Ectodermal cell (in vitro differentiated cells): ENCODE data around the gene CMTM6.

ENCODE experiments used
- H3K27ac ChIP-seq: 2 replicates; pipeline ENCODE4 v1.7.0; 2013; ENCODE audit warnings: mild to moderate bottlenecking, low read depth, low read length; ENCODE audit not compliant: insufficient read depth, poor library complexity, severe bottlenecking
- H3K27me3 ChIP-seq: 2 replicates; pipeline ENCODE4 v1.7.0; 2013; ENCODE audit warnings: mild to moderate bottlenecking, low read length; ENCODE audit not compliant: insufficient read depth, control insufficient read depth, poor library complexity, severe bottlenecking
- H3K36me3 ChIP-seq: one replicate; pipeline ENCODE4 v1.7.0; 2013; ENCODE audit warnings: low read length; ENCODE audit not compliant: control insufficient read depth, insufficient read depth
- H3K4me1 ChIP-seq: one replicate; pipeline ENCODE4 v1.7.0; 2013; ENCODE audit warnings: low read length; ENCODE audit not compliant: control insufficient read depth, insufficient read depth
- H3K4me3 ChIP-seq: 2 replicates; pipeline ENCODE4 v1.7.0; 2013; ENCODE audit warnings: low read depth, low read length, control low read depth; ENCODE audit not compliant: insufficient read depth
- H3K9me3 ChIP-seq: 2 replicates; pipeline ENCODE4 v1.7.0; 2013; ENCODE audit warnings: mild to moderate bottlenecking, low read length, moderate library complexity; ENCODE audit not compliant: control insufficient read depth
- WGBS, 2 experiments: methylation state at CpG; one replicate each; pipeline ENCODE4 v1.1.7; 2013; ENCODE audit warnings: missing lambda C conversion rate in 2 of 2; 5-methylcytosine and 5-hydroxymethylcytosine counted together

CMTM6 gene

DNA sequence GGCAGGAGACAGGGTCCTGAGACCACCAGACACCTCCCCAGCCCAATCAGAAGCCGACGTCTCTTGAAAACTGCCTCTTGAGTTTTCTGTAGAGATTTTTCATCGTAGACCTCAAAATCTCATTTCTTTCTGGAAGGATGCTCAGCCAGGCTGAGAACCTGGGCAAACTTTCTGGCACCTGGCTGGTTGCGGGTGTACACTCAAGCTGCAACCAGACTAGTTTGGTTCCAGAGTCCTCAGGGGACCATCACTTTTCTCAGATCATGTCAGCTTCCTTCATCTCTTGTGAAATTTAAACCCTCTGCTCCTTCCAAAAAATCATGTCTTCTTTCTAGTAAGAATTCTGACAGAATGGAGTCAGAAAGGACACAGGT lies 65.8 kb downstream of the CMTM6 start:
- no peaks in the 10 kb centered on the region for H3K36me3 ChIP-seq
- WGBS, 2 experiments: 94% methylated on average over 4 of the region's 4 CpGs
- no peaks in the 10 kb centered on the region for H3K9me3 ChIP-seq
- no peaks in the 10 kb centered on the region for H3K27me3 ChIP-seq
- H3K27ac ChIP-seq: no peak overlapping the region
- no peak overlapping the region for H3K4me3 ChIP-seq
- no peaks in the 10 kb centered on the region for H3K4me1 ChIP-seq

DNA sequence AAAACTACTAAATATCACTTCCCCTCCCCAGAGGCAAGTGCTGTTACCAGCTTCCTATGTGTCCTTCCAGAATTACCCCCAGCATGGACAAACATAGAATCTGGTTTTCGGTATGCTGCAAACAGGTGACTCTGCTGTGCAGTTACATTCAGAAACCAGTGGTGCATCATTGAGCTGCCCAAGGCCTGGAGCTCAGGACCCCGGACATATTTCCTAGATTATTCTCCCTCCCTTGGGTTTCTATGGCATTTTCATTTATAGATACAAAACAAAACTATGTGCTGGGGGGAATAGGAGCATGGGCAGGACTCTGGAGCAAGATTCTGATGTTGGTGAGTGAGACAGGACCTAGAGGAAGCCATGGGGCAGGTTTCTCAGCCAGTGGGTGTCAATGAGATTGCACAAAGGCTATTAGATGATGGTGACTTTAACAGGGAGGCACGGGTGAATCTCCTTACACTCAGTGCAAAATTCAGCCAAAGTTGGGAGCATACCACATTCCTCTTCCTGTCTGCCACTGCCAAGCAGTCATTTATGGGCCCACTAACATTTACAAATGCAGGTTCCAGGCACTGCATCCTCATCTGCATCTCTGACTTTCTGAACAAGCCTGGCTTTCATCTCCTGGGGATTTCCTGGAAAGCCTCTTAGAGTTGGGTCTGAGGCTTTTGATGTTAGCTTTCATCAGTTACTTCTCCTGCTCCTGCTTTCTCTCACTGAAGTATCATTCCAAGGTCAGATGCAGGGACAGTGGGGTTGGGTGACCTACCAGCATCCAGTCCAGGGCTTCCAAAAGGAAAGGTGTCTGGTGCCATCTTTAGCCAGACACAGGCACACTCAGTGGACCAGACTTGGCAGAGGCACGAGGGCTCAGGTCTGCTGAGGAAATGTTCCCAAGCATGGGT lies 66.5 kb downstream of the CMTM6 start:
- Histone ChIP-seq H3K4me1 (no peaks in the 10 kb centered on the region), H3K4me3 (no peak overlapping the region), H3K27ac (no peak overlapping the region), H3K27me3 (no peaks in the 10 kb centered on the region), H3K36me3 (no peaks in the 10 kb centered on the region), H3K9me3 (no peaks in the 10 kb centered on the region)
- WGBS, 2 experiments: 85 to 91% methylated on average over 4 of the region's 4 CpGs

DNA sequence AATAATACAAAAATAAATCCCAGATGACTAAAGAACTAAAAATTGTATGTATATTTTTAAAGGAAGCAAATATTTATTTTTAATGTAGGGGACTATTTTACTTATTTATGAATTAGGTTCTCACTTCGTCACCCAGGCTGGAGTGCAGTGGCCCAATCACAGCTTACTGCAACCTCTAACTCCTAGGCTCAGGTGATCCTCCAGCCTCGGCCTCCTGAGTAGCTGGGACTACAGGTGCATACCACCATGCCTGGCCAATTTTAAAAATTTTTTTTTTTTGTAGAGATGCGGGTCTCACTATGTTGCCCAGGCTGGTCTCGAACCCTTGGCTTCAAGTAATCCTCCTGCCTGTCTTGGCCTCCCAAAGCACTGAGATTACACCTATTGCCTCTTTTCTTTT lies 68.4 kb downstream of the CMTM6 start:
- Histone ChIP-seq H3K9me3 (no peaks in the 10 kb centered on the region), H3K27me3 (no peaks in the 10 kb centered on the region), H3K4me1 (no peaks in the 10 kb centered on the region), H3K36me3 (no peaks in the 10 kb centered on the region), H3K27ac (no peak overlapping the region), H3K4me3 (no peak overlapping the region)
- WGBS, 2 experiments: 89 to 90% methylated on average over 4 of the region's 4 CpGs

DNA sequence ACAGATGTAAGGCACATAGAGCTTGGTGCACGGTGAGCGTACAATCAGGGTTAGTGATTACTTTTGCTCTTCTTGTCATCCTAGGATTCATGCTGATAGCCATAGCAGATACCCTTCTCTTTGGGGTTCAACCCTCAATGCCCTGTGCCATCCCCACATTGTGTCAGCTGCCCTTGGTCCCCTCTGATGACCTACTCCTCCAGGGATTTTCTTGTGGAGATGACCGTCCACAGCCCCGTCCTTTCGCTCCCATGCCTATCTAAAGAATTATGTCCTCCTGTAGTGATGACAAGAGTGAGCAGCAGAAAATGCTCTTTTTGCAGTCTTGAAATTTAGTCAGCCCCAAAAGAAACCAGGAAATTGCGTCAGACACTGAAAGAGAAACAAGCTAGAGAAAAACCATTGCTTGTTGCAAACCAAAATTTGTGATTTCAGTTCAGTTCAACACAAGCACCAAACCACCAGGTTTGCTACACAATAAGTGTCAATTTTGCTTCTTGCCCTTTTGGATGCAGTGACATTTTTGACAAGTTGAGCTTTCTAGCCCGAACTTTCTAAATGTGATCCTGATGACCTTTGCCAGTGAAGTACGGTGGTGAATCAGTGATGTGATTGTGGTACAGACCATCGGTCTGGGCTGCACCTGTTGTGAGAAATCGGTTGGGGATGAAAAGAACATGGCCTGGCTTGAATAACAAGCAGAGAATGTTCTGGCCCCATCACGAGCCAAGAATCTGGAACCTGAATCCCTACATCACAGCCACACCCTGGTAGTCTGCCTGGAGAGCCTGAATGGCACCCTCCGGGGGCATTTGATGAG lies 69.7 kb downstream of the CMTM6 start:
- Histone ChIP-seq H3K27ac (no peak overlapping the region), H3K27me3 (no peaks in the 10 kb centered on the region), H3K4me1 (no peaks in the 10 kb centered on the region), H3K36me3 (no peaks in the 10 kb centered on the region), H3K9me3 (no peaks in the 10 kb centered on the region), H3K4me3 (no peak overlapping the region)
- WGBS, 2 experiments: 95 to 96% methylated on average over 12 of the region's 12 CpGs

DNA sequence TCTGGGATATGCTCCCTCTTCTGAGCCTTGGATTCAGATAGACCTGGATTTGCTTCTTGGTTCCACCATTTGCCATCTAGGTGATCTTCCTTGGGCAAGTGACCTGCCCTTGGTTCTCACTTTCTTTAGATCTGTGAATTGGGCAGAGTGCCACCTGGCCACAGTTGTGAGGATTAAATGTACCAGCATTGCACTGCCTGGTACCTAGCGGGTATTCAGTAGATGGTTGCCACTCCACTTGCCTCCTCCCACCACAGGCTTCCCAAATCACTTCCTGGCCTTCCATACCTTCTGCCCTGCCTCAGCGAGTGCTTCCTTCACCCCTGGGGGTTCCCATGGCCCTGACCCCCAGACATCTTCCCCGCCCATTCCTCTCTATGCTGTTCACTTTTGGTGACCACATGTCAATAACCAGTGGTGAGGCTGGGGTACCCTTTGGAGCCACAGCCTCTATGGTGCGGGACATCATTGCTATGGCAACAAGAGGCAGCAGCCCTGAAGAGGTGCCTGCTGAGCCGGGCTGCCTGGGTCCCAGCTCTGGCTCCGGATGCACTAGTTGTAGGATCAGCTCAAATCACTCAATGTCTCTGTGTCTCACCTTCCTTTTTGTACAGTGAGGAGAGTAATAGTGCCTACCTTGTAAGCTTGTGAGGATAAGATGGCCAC lies 70.5 kb downstream of the CMTM6 start:
- no peak overlapping the region for H3K27ac ChIP-seq
- H3K9me3 ChIP-seq: no peaks in the 10 kb centered on the region
- no peak overlapping the region for H3K4me3 ChIP-seq
- no peaks in the 10 kb centered on the region for H3K27me3 ChIP-seq
- 91 to 92% methylated on average over 6 of the region's 6 CpGs for WGBS, 2 experiments
- no peaks in the 10 kb centered on the region for H3K36me3 ChIP-seq
- H3K4me1 ChIP-seq: no peaks in the 10 kb centered on the region

DNA sequence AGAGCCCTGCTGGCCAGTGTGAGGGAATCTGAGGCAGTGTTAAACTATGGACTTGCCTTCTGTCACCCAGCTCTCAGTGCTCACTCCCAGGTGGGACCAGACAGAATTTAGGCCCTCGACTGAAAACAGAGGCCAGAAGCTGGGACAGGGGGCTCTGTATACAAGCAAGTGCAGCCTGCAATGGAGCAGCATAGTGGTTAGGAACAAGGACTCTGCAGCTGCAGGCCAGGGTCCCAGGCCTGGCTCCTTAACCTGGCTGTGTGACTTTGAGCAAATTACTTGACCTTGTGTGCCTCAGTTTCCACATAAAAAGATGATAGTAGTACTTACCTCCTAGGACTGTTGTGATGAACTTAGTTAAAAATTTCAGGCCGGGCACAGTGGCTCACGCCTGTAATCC lies 71.2 kb downstream of the CMTM6 start:
- Histone ChIP-seq H3K4me3 (no peak overlapping the region), H3K4me1 (no peaks in the 10 kb centered on the region), H3K9me3 (no peaks in the 10 kb centered on the region), H3K27me3 (no peaks in the 10 kb centered on the region), H3K27ac (no peak overlapping the region), H3K36me3 (no peaks in the 10 kb centered on the region)
- WGBS, 2 experiments: 89% methylated on average over 3 of the region's 3 CpGs
